ENCODE measurements around the gene B3GALNT1. TPM values are rescaled to one million over a fixed set of nuclear protein-coding genes. Genes with fewer than 3 reads are reported as not detected.

The B3GALNT1 gene
- total RNA-seq, 2 donors from 2014 or later: 1.9 to 2.7 TPM

GRCh38 chr3:161070980-161071663, 34.0 kb downstream of the B3GALNT1 start:
- H3K4me3 Mint-ChIP-seq: no peak overlapping the region
- H3K36me3 Mint-ChIP-seq (ENCODE audit: insufficient read depth in 2 of 2): no peaks in the 10 kb centered on the region
- H3K4me1 Mint-ChIP-seq (ENCODE audit: low read depth): peaks cover 28% of the 10 kb centered on the region
- H3K27me3 Mint-ChIP-seq (ENCODE audit: low read depth): peaks cover 13% of the 10 kb centered on the region
- H3K9me3 Mint-ChIP-seq: no peaks in the 10 kb centered on the region
- ATAC-seq (replicated peaks in 1 of 2): no peak
- no peak for DNase-seq
- no peak overlapping the region for H3K27ac Mint-ChIP-seq

DNA sequence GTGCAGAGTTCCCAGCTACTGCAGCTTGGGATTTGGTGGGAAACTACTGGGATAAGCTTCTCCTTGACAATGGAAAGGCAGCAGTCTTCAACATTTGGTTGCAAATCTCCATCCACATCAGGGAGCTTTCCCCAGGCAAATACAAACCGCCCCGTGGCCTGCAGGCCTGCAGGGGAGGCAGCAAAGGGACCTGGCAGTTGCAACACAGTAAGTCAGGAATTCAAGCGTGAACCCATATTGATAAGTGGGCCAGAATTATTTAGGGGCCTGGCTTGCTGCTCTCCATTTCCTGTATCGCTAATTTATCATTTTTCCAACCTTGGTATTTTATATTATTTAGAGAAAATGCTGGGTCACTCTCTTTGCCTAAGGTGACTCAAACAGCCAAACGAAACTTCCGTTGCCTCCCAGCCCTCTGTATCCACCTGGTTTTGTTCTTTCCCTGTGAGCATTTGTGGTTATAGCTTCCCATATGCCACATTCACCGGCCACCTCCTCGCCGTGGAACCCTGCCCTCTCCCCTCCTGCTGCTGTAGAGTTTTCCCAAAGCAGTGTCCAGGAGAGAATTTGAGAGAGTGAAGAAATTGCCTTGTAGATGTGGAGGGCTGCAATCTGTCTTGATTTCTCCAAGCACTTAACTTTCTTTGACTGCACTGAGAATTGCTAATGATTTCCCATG, 34.8 kb downstream of the B3GALNT1 start:
- H3K9me3 Mint-ChIP-seq: no peaks in the 10 kb centered on the region
- DNase-seq (no peak), ATAC-seq (replicated peaks in 1 of 2) (no peak)
- H3K27ac Mint-ChIP-seq: no peak overlapping the region
- no peaks in the 10 kb centered on the region for H3K36me3 Mint-ChIP-seq (ENCODE audit: insufficient read depth in 2 of 2)
- H3K4me3 Mint-ChIP-seq: no peak overlapping the region
- H3K27me3 Mint-ChIP-seq (ENCODE audit: low read depth): peaks cover 11% of the 10 kb centered on the region
- peaks cover 28% of the 10 kb centered on the region for H3K4me1 Mint-ChIP-seq (ENCODE audit: low read depth)

- no peaks in the 10 kb centered on the region for H3K9me3 Mint-ChIP-seq
- no peaks in the 10 kb centered on the region for H3K36me3 Mint-ChIP-seq (ENCODE audit: insufficient read depth in 2 of 2)
- ATAC-seq (replicated peaks in 1 of 2): peak; percentile 58 to 64
- no peak for DNase-seq
- H3K27ac Mint-ChIP-seq: peak overlapping the region; percentile 52
- H3K4me3 Mint-ChIP-seq: peak overlapping the region in 1 of 2 donors; percentile 21
- H3K4me1 Mint-ChIP-seq (ENCODE audit: low read depth): peaks cover 28% of the 10 kb centered on the region
- H3K27me3 Mint-ChIP-seq (ENCODE audit: low read depth): peaks cover 7% of the 10 kb centered on the region
Observed at GRCh38 chr3:161069511-161070251, 35.5 kb downstream of the B3GALNT1 start.

- no peak for ATAC-seq (replicated peaks in 1 of 2)
- no peaks in the 10 kb centered on the region for H3K36me3 Mint-ChIP-seq (ENCODE audit: insufficient read depth in 2 of 2)
- no peaks in the 10 kb centered on the region for H3K9me3 Mint-ChIP-seq
- H3K4me3 Mint-ChIP-seq: no peak overlapping the region
- no peaks in the 10 kb centered on the region for H3K27me3 Mint-ChIP-seq (ENCODE audit: low read depth)
- DNase-seq: no peak
- peaks cover 21% of the 10 kb centered on the region for H3K4me1 Mint-ChIP-seq (ENCODE audit: low read depth)
- no peak overlapping the region for H3K27ac Mint-ChIP-seq
Observed at GRCh38 chr3:161067335-161067734, 37.8 kb downstream of the B3GALNT1 start.

GRCh38 chr3:161066930-161067329, 38.2 kb downstream of the B3GALNT1 start:
- Mint-ChIP-seq H3K36me3 (ENCODE audit: insufficient read depth in 2 of 2) (no peaks in the 10 kb centered on the region), H3K27ac (no peak overlapping the region), H3K4me3 (no peak overlapping the region), H3K4me1 (ENCODE audit: low read depth) (peaks cover 18% of the 10 kb centered on the region), H3K27me3 (ENCODE audit: low read depth) (no peaks in the 10 kb centered on the region), H3K9me3 (no peaks in the 10 kb centered on the region)
- DNase-seq (no peak), ATAC-seq (replicated peaks in 1 of 2) (no peak)

- Mint-ChIP-seq H3K4me1 (ENCODE audit: low read depth) (peaks cover 2% of the 10 kb centered on the region), H3K36me3 (ENCODE audit: insufficient read depth in 2 of 2) (no peaks in the 10 kb centered on the region), H3K27me3 (ENCODE audit: low read depth) (peaks cover 6% of the 10 kb centered on the region), H3K9me3 (no peaks in the 10 kb centered on the region), H3K27ac (no peak overlapping the region), H3K4me3 (no peak overlapping the region)
- DNase-seq: no peak
- no peak for ATAC-seq (replicated peaks in 1 of 2)
Observed at GRCh38 chr3:161064413-161064812, 40.7 kb downstream of the B3GALNT1 start.

DNA sequence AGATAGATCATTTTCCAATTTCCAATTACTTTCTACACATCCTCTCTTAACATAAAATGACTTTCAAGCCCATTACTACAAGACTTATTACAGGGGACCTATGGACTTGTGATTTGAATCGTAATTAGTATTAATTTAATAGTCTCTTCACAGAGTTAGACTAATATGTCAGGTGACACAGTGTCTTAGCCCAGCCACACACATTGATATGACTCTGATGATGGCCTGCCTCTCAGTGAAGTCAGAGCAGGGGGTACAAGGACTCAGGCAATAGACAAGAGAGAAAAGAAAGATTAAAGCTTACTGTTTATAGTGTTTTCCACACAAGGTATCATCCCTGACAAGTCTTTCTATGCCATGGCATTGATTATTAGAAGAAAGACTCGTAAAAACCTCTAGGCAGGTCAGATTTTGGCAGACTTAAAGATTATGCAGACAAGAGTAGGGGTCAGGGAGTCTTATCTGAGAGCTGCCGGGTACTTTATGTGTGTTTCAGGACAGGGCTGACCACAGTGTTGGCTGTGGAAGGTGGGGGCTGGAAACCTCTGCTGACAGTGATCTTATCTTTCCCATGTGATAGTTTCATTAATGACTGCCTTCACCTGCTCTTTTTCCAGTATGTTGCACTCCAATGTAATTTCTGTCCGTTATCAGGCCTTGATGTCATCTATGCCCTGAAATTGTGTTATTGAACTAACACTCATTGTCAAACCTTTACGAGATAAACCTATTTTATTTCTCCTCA, 50.1 kb downstream of the B3GALNT1 start:
- Mint-ChIP-seq H3K4me1 (ENCODE audit: low read depth) (peaks cover 2% of the 10 kb centered on the region), H3K4me3 (no peak overlapping the region), H3K27ac (no peak overlapping the region), H3K27me3 (ENCODE audit: low read depth) (peaks cover 3% of the 10 kb centered on the region), H3K36me3 (ENCODE audit: insufficient read depth in 2 of 2) (no peaks in the 10 kb centered on the region), H3K9me3 (no peaks in the 10 kb centered on the region)
- no peak for DNase-seq
- ATAC-seq (replicated peaks in 1 of 2): no peak

DNA sequence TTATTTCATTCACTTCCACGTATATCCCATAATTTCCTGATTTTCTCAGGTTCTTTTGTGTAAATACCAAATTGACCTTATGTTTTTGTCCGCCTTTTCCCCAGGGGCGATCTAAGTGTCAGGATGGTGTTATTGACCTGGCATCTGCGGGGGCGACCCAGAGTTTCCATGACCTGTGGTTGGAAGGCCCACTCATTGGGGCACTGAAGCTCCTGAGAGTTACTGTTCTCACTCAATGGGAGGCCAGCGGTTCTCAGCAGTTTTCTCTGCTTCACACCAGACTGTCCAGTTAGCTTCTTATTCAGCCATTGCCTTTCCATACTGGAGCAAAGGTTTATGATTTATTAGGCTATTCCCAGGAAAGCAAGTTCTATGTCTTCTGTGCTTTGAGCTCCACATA, 53.3 kb downstream of the B3GALNT1 start:
- H3K4me3 Mint-ChIP-seq: no peak overlapping the region
- H3K36me3 Mint-ChIP-seq (ENCODE audit: insufficient read depth in 2 of 2): peaks cover 0 to under 1% of the 10 kb centered on the region in 2 donors
- H3K9me3 Mint-ChIP-seq: peaks cover 0 to 2% of the 10 kb centered on the region in 2 donors
- H3K4me1 Mint-ChIP-seq (ENCODE audit: low read depth): peaks cover 8% of the 10 kb centered on the region
- no peak for DNase-seq
- no peaks in the 10 kb centered on the region for H3K27me3 Mint-ChIP-seq (ENCODE audit: low read depth)
- ATAC-seq (replicated peaks in 1 of 2): no peak
- no peak overlapping the region for H3K27ac Mint-ChIP-seq

- peaks cover 0 to 1% of the 10 kb centered on the region in 2 donors for H3K36me3 Mint-ChIP-seq (ENCODE audit: insufficient read depth in 2 of 2)
- H3K4me3 Mint-ChIP-seq: no peak overlapping the region
- H3K4me1 Mint-ChIP-seq (ENCODE audit: low read depth): peaks cover 8% of the 10 kb centered on the region
- no peak overlapping the region for H3K27ac Mint-ChIP-seq
- H3K9me3 Mint-ChIP-seq: peaks cover 0 to 2% of the 10 kb centered on the region in 2 donors
- DNase-seq (no peak), ATAC-seq (replicated peaks in 1 of 2) (no peak)
- H3K27me3 Mint-ChIP-seq (ENCODE audit: low read depth): no peaks in the 10 kb centered on the region
Observed at GRCh38 chr3:161050935-161051334, 54.2 kb downstream of the B3GALNT1 start.

DNA sequence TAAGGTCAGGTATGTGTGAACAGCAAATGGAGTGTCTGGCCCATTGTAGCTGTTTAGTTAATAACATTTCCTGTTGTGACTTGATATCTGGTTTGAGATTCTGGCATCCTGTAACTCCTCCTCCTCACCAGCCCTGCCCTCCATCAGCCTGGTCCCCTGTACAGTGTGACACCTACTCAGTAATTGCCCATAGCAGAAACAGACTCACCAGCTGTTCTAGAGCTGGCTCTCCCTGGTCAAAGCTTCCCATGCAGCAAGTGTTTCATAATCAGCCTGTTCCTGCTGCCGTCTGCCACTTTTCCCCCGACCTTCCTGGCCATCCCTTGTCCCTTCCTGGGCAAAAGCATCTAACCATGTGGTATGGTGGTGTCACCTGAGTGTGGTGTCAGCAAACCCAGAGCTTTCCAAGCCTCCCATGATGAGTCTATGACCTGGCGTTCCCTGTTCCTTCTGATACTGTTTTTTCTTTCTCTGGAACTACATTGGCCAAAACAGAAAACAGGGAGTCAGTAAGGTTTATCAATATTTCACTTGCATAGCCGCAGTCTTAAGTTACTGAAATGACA, 55.4 kb downstream of the B3GALNT1 start:
- ATAC-seq (replicated peaks in 1 of 2): no peak

DNA sequence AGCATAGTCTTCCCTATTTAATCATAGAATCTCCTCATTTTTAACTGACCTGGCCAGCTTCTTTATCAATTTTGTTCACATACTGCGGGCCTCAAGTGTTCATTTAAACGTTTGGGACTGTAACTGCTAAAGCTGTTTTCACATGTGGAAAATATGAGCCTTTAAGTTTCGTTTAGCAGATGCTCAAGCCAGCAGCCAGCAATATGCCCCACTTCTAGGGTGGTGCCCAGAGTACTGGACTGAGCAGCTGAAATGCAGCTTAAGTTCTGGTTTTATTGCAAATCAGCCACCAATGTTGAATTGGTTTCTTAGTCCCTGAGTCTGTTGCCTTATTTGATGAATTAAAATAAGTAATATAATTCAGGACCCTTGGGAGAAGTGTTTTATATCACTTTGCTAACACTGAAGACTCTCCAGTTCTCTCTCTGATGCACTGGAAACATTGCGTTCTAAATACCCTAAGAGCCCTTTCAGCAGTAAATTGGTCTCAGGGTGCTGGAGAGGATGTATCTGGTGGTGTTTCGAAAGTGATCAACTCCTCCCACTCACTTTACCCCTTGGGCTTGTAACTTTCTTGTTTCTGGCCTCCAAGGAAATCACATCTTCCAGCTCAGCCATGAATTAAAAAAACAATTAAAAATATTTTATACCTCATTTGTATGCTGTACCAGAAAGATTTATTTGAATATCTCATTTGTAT, 61.7 kb downstream of the B3GALNT1 start:
- H3K27ac Mint-ChIP-seq: no peak overlapping the region

More for the DNA sequence above, 55.4 kb downstream of the B3GALNT1 start:
- H3K27ac Mint-ChIP-seq: no peak overlapping the region
- H3K4me1 Mint-ChIP-seq (ENCODE audit: low read depth): peaks cover 8% of the 10 kb centered on the region
- peaks cover 2 to 8% of the 10 kb centered on the region in 2 donors for H3K36me3 Mint-ChIP-seq (ENCODE audit: insufficient read depth in 2 of 2)
- DNase-seq: no peak
- H3K27me3 Mint-ChIP-seq (ENCODE audit: low read depth): no peaks in the 10 kb centered on the region
- peaks cover 2 to 7% of the 10 kb centered on the region in 2 donors for H3K9me3 Mint-ChIP-seq
- no peak overlapping the region for H3K4me3 Mint-ChIP-seq

GRCh38 chr3:161042023-161042501, 63.1 kb downstream of the B3GALNT1 start:
- no peak overlapping the region for H3K27ac Mint-ChIP-seq
- H3K4me3 Mint-ChIP-seq: no peak overlapping the region
- H3K9me3 Mint-ChIP-seq: peaks cover 2 to 8% of the 10 kb centered on the region in 2 donors
- H3K4me1 Mint-ChIP-seq (ENCODE audit: low read depth): no peaks in the 10 kb centered on the region
- H3K36me3 Mint-ChIP-seq (ENCODE audit: insufficient read depth in 2 of 2): peaks cover 4 to 8% of the 10 kb centered on the region in 2 donors
- H3K27me3 Mint-ChIP-seq (ENCODE audit: low read depth): no peaks in the 10 kb centered on the region
- DNase-seq (no peak), ATAC-seq (replicated peaks in 1 of 2) (no peak)

More for the DNA sequence above, 61.7 kb downstream of the B3GALNT1 start:
- Mint-ChIP-seq H3K4me1 (ENCODE audit: low read depth) (no peaks in the 10 kb centered on the region), H3K27me3 (ENCODE audit: low read depth) (no peaks in the 10 kb centered on the region), H3K9me3 (peaks cover 2 to 10% of the 10 kb centered on the region in 2 donors), H3K36me3 (ENCODE audit: insufficient read depth in 2 of 2) (peaks cover 4 to 8% of the 10 kb centered on the region in 2 donors), H3K4me3 (no peak overlapping the region)
- DNase-seq: no peak
- no peak for ATAC-seq (replicated peaks in 1 of 2)

Measured in activated T-cell treated with anti-CD3 and anti-CD28 coated beads, Interleukin-2, amount 50 U/mL, for 72 hours (primary cell).